K562 (cell line): Measurements from ENCODE around the gene SAT2. TPM values are rescaled to one million over a fixed set of nuclear protein-coding genes. Genes with fewer than 3 reads are reported as not detected.
A peak's percentile ranks its signal among the peaks of the same experiment; 100 is the strongest.

Experiments used
- BRD4 ChIP-seq: fragments of 200-600 bp; sonication (generic); IDR thresholded peaks from 2 replicates; pipeline ENCODE4 v1.6.1; 2017; ENCODE audit warnings: inconsistent platforms
- C11orf30 ChIP-seq: fragments of 450-650 bp; IDR thresholded peaks from 2 replicates; pipeline ENCODE4 v1.6.1; 2016; ENCODE audit warnings: low read depth, mild to moderate bottlenecking
- CBFA2T3 ChIP-seq: fragments of 450-650 bp; IDR thresholded peaks from 2 replicates; pipeline ENCODE4 v1.6.1; 2017
- CC2D1A ChIP-seq: fragments of 450-650 bp; IDR thresholded peaks from 2 replicates; pipeline ENCODE4 v1.6.1; 2017; ENCODE audit warnings: mild to moderate bottlenecking
- CREM ChIP-seq: IDR thresholded peaks from 2 replicates; pipeline ENCODE4 v1.6.1; 2014; ENCODE audit warnings: antibody characterized with exemption, low read depth
- ELK3 ChIP-seq: fragments of 450-650 bp; formaldehyde crosslinking; IDR thresholded peaks from 2 replicates; pipeline ENCODE4 v1.4.0; 2020; ENCODE audit warnings: mild to moderate bottlenecking
- FOXM1 ChIP-seq, 2 experiments: fragments of 450-650 bp in 1 of 2; sonication (generic) in 1 of 2; formaldehyde crosslinking in 1 of 2; IDR thresholded peaks; 2 replicates each; pipeline versions ENCODE4 v1.6.1 to v1.9.0; 2017 to 2022; ENCODE audit warnings: low read depth in 2 of 2, mild to moderate bottlenecking in 2 of 2, missing genetic modification reagents in 1 of 2, moderate library complexity in 1 of 2
- FUS ChIP-seq: fragments of 200-400 bp; formaldehyde crosslinking; optimal IDR thresholded peaks from 2 replicates; pipeline ENCODE3; 2017; ENCODE audit warnings: low read depth, low read length
- GTF2E2 ChIP-seq: fragments of 200-800 bp; sonication (Bioruptor generic); IDR thresholded peaks from 2 replicates; pipeline ENCODE4 v1.6.1; 2016; ENCODE audit warnings: missing genetic modification characterization, missing compliant biosample characterization
- KDM1A ChIP-seq, 2 experiments: fragments of 450-650 bp; IDR thresholded peaks; 2 replicates each; pipeline ENCODE4 v1.6.1; 2016; ENCODE audit warnings: mild to moderate bottlenecking in 2 of 2
- L3MBTL2 ChIP-seq: fragments of 450-650 bp; IDR thresholded peaks from 2 replicates; pipeline ENCODE4 v1.6.1; 2016; ENCODE audit warnings: mild to moderate bottlenecking, moderate library complexity
- LCOR ChIP-seq: sonication (generic); formaldehyde crosslinking; IDR thresholded peaks from 2 replicates; pipeline ENCODE4 v1.8.0; 2022; ENCODE audit warnings: mild to moderate bottlenecking, missing genetic modification reagents
- MCM2 ChIP-seq: fragments of 450-650 bp; IDR thresholded peaks from 2 replicates; pipeline ENCODE4 v1.6.1; 2017; ENCODE audit warnings: low read depth, mild to moderate bottlenecking
- MXI1 ChIP-seq: IDR thresholded peaks from 2 replicates; pipeline ENCODE4 v1.6.1; 2011; ENCODE audit warnings: low read depth, mild to moderate bottlenecking, improper control_type of control experiment, low read length
- PCBP2 ChIP-seq: fragments of 200-400 bp; formaldehyde crosslinking; IDR thresholded peaks from 2 replicates; pipeline ENCODE4 v1.6.1; 2018; ENCODE audit warnings: low read length, low read depth, mild to moderate bottlenecking, moderate library complexity; ENCODE audit not compliant: poor library complexity, severe bottlenecking
- PHF21A ChIP-seq: fragments of 450-650 bp; IDR thresholded peaks from 2 replicates; pipeline ENCODE4 v1.6.1; 2017; ENCODE audit warnings: low read depth, borderline replicate concordance
- PML ChIP-seq: IDR thresholded peaks from 2 replicates; pipeline ENCODE4 v1.6.1; 2012; ENCODE audit warnings: low read length, inconsistent platforms
- PRPF4 ChIP-seq: fragments of 200-400 bp; formaldehyde crosslinking; IDR thresholded peaks from one replicate; pipeline ENCODE4 v1.6.1; 2017; ENCODE audit warnings: low read length, low read depth, mild to moderate bottlenecking; ENCODE audit not compliant: insufficient read depth, poor library complexity, severe bottlenecking
- RCOR1 ChIP-seq, 2 experiments: IDR thresholded peaks; 2 replicates each; pipeline ENCODE4 v1.6.1; 2012; ENCODE audit warnings: low read depth in 2 of 2, low read length in 2 of 2, borderline replicate concordance in 1 of 2, improper control_type of control experiment in 1 of 2
- SIN3B ChIP-seq: fragments of 450-650 bp; IDR thresholded peaks from 2 replicates; pipeline ENCODE4 v1.6.1; 2017; ENCODE audit warnings: low read depth, mild to moderate bottlenecking, moderate library complexity
- TAL1 ChIP-seq: fragments of 450-650 bp; IDR thresholded peaks from 2 replicates; pipeline ENCODE4 v1.6.1; 2016; ENCODE audit warnings: mild to moderate bottlenecking
- ZBED1 ChIP-seq: IDR thresholded peaks from 2 replicates; pipeline ENCODE4 v1.6.1; 2014
- ZBTB12 ChIP-seq: fragments of 250-450 bp; sonication (Bioruptor Pico); IDR thresholded peaks from 2 replicates; pipeline ENCODE4 v1.4.0; 2020
- ZBTB34 ChIP-seq: fragments of 250-450 bp; sonication (Bioruptor Pico); IDR thresholded peaks from 2 replicates; pipeline ENCODE4 v1.8.0; 2021; ENCODE audit warnings: mild to moderate bottlenecking, moderate library complexity
- ZBTB5 ChIP-seq: fragments of 450-650 bp; IDR thresholded peaks from 2 replicates; pipeline ENCODE4 v1.6.1; 2017; ENCODE audit warnings: antibody characterized with exemption
- ZNF740 ChIP-seq, 3 experiments: fragments of 200-800 bp in 1 of 3; sonication (Bioruptor generic) in 1 of 3; sonication (generic) in 1 of 3; formaldehyde crosslinking in 1 of 3; IDR thresholded peaks; 2 replicates each; pipeline versions ENCODE4 v1.6.1 to v1.8.0; 2016 to 2022; ENCODE audit warnings: mild to moderate bottlenecking in 2 of 3, missing compliant biosample characterization in 2 of 3, missing genetic modification characterization in 2 of 3, missing genetic modification reagents in 1 of 3
- polyA plus RNA-seq, 8 experiments: library from polyadenylated mRNA; depleted of rRNA in 4 of 8; stranded (reverse) in 5 of 8; unstranded in 3 of 8; fragments of >200 nt; fragmentation: Nextera tagmentation in 2 of 8; fragmentation: Illumina TruSeq in 1 of 8; extraction: Ambion mirVana in 2 of 8; extraction: Trizol in 1 of 8; gene quantifications; 2 replicates each; pipeline versions ENCODE4 v1.2.1 to v1.2.3, GENCODE V29; 2011 to 2014; ENCODE audit warnings: inconsistent platforms in 1 of 8, missing spikeins in 1 of 8
- total RNA-seq, 7 experiments: library from RNA; depleted of rRNA in 6 of 7; stranded (reverse); fragments of >200 nt in 6 of 7; fragmentation: Illumina TruSeq in 2 of 7; extraction: Trizol in 2 of 7; gene quantifications; 2 replicates each; pipeline versions ENCODE4 v1.2.1 to v1.2.3, GENCODE V29; 2011 to 2021; ENCODE audit warnings: low replicate concordance in 1 of 7

Gene SAT2
- total and polyA plus RNA-seq, 9 of the 15 experiments (the other 6 are each of a cell fraction or from before 2014, with no cell fraction given): 2.0 to 8.0 (median 5.3) TPM

GRCh38 chr17:7626956-7627249, 718 bp downstream of the SAT2 start (continued):
- TF ChIP-seq ZBTB34 (CRISPR knock-in tag) (no peak), PML (0 out of 2 replicates have a peak, but pooled peaks have one; percentile 26), C11orf30 (no peak), FOXM1 (IDR thresholded peaks at IDR 0.05; ENCODE audit: low read depth) (no peak), FOXM1 (CRISPR knock-in tag; IDR thresholded peaks at IDR 0.05; ENCODE audit: low read depth) (no peak), SIN3B (no peak), ZBTB12 (CRISPR knock-in tag) (no peak), ELK3 (CRISPR knock-in tag) (no peak), CREM (0 out of 2 replicates have a peak, but pooled peaks have one; percentile 9), TAL1 (peak; percentile 55), CBFA2T3 (peak; percentile 83), L3MBTL2 (no peak), MCM2 (no peak), BRD4 (no peak), FUS (no peak), PHF21A (no peak), CC2D1A (no peak), PRPF4 (no peak), MXI1 (no peak), RCOR1 (IDR thresholded peaks at IDR 0.05; ENCODE audit: borderline replicate concordance in 1 of 2, low read depth in 2 of 2, low read length in 2 of 2) (peak; percentile 75 to 99), PCBP2 (no peak), ZBED1 (no peak), ZNF740 (CRISPR knock-in tag; IDR thresholded peaks at IDR 0.05) (no peak), ZNF740 (tag; IDR thresholded peaks at IDR 0.05) (no peak), KDM1A (IDR thresholded peaks at IDR 0.05) (peak; percentile 98), ZBTB5 (no peak), LCOR (no peak), GTF2E2 (tag) (no peak)
